ENCODE data around the gene COX10.
"Not testable (repeated sequence)": the region's sequence is repeated elsewhere in the genome, so short reads cannot be mapped to it uniquely, and the experiment has no call there.

Gene COX10

DNA sequence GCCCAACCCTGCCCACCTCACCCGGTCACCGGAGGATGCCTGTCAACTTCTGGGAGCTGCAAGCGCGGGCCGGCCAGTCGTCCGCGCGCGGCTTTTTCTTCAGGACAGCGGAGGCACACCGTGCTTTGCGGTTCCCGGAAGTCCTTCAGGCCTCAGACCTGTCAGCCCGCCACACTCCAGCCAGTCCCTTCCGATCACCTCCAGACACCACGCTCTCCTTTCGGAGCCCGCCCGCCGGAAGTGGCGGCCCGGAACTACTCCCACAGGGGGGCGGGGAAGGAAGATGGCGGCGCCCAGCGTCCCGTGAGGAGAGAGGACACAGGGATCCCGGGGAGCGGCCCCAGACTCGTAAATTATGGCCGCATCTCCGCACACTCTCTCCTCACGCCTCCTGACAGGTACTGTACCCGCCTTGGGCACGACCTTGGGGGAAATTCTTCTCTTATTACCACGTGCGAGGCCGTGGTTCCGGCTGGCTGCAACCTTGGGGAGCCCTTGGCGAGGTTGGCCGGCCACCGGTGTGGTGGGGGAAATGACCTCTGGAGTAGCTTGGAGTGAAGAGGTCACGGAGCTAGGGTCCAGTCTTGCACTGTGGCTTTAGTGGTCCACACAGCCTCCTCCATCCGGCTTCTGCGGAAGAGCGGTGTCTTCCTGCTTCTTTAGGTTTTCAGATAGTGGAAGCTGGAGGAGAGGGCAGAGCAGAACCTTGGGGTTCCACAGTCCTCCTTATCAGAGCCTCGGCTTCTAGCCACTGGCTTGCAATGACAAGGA, at the start of gene COX10:
TSS of gene COX10 (plus strand) at position 254 of the 771 bp plus-strand sequence. CDS start at position 356, 102 bp downstream.
- TF ChIP-seq CTCF (IDR thresholded peaks at IDR 0.05), result no peak
- Histone ChIP-seq H3K27ac (peak within 1 kb of the TSS; percentile 57 to 73), H3K4me3 (peak within 1 kb of the TSS; percentile 93)
- peak; percentile 88 for DNase-seq (ENCODE audit: low spot score)

DNA sequence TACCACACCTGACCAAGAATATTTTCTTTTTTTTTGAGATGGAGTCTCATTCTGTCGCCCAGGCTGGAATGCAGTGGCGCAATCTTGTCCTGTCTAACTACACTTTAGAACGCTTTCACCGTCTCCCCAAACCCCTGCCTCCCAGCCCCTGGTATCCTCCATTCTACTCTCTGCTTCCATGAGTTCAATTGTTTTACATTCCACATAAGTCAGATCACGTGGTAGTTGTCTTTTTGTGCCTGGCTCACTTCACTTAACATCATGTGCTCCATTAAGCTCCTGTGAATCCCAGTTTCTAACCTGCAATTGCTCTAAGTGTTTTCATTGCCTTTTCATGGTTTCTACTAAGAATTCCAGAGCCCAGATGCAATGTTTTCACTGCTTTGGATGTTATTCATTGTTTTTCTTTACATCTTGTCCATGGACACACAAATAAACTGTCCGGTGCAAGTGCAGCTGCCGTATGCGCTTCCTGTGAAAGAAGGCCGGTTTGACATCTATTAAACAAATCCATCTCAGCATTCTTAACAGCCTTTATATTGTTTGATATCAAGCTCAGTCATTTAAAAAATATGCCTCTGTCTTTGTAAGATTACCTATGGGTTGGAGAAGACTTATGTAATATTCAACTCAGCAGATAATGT, 47.5 kb upstream of the COX10 start:
- not testable (repeated sequence) for H3K27ac ChIP-seq; H3K4me3 ChIP-seq; DNase-seq (ENCODE audit: low spot score)

GRCh38 chr17:14029755-14030154, 39.5 kb upstream of the COX10 start:
- not testable (repeated sequence) for DNase-seq (ENCODE audit: low spot score); H3K27ac ChIP-seq; H3K4me3 ChIP-seq

DNA sequence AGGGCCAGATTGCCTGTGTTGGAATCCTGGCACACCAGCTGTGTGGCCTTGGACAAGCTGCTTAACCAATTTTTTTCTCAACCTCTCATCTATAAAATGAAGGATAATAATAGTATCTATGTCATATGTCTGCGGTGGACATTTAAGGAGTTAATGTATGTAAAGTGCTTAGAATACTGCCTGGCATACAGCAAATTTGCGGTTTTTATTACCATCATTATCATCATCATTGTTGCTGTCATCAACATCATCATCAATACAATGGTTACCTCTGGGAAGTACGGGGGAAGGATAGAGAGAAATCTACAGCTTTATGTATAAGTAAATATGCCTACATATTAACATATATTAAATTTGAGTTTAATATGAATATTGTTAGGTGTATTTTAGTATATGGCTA, 37.1 kb upstream of the COX10 start:
- Histone ChIP-seq H3K27ac (no peak overlapping the region), H3K4me3 (no peak overlapping the region)
- no peak for TF ChIP-seq CTCF (IDR thresholded peaks at IDR 0.05)
- no peak for DNase-seq (ENCODE audit: low spot score)

DNA sequence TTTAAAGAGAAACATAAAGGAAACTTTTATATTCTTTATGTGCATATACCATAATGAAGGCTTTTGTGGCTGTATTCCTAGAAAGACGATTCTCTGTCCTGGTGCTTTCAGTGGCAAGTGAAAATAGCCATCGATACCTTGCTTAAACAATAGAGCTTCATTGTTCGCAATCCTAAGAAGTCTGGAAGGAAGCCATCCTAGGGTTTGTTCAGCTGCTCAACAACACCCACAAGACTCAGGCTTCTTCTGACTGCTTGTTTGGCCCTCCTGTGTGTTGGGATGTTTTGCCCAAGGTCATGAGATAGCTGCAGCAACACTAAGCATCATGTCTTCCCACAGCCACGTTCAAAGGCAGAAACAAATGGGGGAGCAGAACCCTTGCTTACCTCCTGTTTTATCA, 36.1 kb upstream of the COX10 start:
- no peak for DNase-seq (ENCODE audit: low spot score)
- H3K4me3 ChIP-seq, result no peak overlapping the region
- no peak for TF ChIP-seq CTCF (IDR thresholded peaks at IDR 0.05)
- H3K27ac ChIP-seq, result no peak overlapping the region

- no peak for TF ChIP-seq CTCF (IDR thresholded peaks at IDR 0.05)
- DNase-seq (ENCODE audit: low spot score), result no peak
- H3K27ac ChIP-seq, result no peak overlapping the region
These were observed 31.9 kb upstream of the COX10 start for GRCh38 chr17:14037453-14037852.

GRCh38 chr17:14038206-14038605, 31.1 kb upstream of the COX10 start:
- DNase-seq (ENCODE audit: low spot score), result no peak
- Histone ChIP-seq H3K27ac (no peak overlapping the region), H3K4me3 (no peak overlapping the region)
- TF ChIP-seq CTCF (IDR thresholded peaks at IDR 0.05), result no peak

More at GRCh38 chr17:14037453-14037852, 31.9 kb upstream of the COX10 start:
- H3K4me3 ChIP-seq, result no peak overlapping the region

GRCh38 chr17:14042411-14042810, 26.9 kb upstream of the COX10 start:
- H3K4me3 ChIP-seq, result no peak overlapping the region
- no peak overlapping the region for H3K27ac ChIP-seq
- no peak for DNase-seq (ENCODE audit: low spot score)
- TF ChIP-seq CTCF (IDR thresholded peaks at IDR 0.05), result no peak
